HG03045 (cell line): ENCODE results near the gene SH3BGRL3.
"Not testable (repeated sequence)": the region's sequence is repeated elsewhere in the genome, so short reads cannot be mapped to it uniquely, and the experiment has no call there.

Experiments used
- ATAC-seq: cut with Tn5 transposase; IDR thresholded peaks from one replicate; pipeline ENCODE4 v1.9.1; 2021; ENCODE audit warnings: mild to moderate bottlenecking, moderate library complexity; ENCODE audit not compliant: unreplicated experiment

Gene SH3BGRL3

DNA sequence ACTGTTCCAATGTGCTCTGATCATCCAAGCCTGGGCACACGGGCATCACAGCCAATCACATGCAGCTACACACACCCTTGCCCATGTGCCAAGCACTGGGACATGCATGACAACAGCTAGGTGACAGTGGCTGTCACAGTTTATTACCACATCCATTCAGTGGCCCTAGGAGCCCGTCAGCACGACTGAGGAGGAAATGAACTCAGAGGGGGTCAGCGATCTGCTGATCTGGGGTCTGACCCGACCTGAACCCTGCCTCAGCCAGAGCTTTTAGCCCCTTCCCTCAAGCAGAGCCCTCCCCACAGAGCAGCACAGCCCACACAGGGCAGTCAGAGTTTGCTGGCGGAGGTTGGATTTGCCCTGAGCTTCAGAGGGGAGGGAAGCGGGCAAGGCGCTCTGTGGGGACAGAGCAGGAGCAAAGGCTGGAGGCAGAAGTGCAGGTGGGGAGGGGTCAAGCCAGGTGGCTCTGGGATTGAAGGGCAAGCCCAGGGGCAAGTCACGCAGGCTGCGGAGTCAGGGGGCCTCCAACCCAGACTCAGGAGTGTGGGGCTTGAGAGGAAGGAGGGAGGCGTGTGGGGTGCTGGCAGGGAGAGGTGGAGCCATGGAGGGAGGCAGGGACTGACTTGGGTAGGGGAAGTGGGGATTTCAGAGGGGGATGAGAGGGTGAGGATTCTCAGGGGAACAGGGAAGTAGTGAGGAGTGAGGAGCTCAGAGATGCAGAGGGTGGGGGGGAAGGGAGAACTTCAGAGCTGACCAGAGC is 10.4 kb downstream of the SH3BGRL3 start:
- no peak for ATAC-seq

DNA sequence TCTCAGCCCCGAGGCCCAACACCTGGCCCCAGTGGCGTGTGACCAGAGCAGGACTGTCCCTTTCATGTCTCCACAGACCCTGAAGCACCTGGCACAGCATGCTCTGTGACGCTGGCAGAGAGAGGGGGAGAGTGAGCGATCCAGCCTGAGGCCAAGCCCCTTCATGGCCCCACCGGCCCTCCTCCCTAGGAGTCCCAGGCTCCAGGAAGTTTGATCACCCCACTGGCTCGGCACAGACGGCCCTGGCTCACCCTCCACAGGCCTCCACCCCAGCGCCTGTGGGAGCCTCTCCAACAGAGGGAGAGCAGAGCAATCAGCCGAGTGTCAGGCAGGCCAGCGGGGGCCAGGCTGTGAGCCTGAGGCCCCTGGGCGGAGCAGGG is 11.0 kb downstream of the SH3BGRL3 start:
- ATAC-seq = no peak

DNA sequence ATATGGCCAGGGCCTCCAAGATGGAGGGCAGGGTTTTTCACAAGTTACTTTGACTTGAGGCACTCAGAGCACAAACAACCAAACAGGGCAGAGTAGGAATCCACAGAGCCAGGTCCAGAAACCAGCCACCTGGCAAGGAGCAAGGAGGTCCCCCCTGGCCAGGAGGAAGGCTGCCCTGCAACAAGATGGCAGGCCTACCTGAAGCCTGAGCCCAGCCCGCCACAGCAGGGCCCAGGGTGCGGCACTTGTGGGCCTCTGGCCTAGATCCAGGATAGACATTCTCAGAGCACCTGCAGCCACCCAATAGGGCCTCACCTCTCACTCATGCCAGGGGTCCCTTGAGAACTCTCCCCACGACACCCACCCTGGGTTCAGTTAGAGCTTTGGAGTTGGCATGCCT is 11.5 kb downstream of the SH3BGRL3 start:
- no peak for ATAC-seq

DNA sequence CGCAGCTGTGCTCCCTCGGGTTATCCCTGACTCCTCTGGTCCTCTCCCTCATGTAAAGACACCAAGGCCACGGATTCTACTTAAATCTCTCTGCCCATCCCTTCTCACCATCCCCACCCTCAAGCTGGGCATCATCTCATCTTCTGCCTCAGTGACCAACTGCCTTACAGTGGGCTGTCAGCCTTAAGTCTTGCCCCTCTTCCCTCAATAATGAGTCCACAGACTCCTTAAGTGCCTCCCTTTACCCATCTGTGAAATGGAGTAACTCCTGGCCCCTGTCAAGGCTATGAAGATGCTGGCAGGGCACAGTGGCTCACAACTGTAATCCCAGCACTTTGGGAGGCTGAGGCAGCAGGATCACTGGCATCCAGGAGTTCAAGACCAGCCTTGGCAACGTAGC is 12.1 kb downstream of the SH3BGRL3 start:
- ATAC-seq = no peak

DNA sequence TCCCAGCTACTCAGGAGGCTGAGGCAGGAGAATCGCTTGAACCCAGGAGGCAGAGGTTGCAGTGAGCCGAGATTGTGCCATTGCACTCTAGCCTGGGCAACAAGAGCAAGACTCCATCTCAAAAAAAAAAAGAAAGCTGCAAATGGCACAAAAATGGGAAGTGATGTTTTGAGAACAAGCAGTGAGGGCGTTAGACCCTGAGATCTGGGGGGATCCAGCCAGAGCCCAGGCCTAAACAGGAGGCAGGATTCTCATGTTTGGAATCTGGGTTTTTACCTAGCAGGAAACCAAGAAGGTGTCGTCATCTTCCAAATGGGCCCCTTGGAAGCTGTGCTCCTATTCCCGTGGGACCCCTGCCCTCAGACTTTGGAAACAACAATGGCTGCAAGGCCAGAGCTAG is 12.8 kb downstream of the SH3BGRL3 start:
- not testable (repeated sequence) for ATAC-seq

DNA sequence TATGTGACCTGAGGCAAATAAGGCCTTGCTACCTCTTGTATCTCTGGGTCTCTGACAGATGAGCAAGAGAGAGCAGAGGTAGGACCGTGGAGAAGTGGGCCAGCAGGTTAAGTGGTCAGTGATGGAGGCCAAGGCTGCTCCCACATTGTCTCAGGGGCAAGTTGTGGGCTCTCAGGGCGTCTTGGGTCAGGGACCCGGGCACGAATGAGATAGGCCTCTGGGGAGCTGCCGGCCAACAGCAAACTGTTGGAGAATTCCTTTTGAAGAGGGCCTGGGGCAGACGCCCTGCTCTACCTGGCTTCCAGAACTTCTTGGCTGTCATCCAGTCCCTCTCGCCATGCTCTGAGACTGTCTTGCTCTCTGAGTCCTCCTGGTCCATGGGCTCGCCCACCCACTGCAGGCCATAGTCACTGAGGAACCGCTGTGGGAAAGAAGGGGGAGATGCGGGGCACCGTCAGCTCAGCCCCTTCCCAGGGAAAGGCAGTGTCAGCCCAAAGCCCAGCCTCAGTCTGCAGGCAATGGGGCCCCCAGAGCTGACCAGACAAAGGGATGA is 14.1 kb downstream of the SH3BGRL3 start:
- ATAC-seq = no peak

DNA sequence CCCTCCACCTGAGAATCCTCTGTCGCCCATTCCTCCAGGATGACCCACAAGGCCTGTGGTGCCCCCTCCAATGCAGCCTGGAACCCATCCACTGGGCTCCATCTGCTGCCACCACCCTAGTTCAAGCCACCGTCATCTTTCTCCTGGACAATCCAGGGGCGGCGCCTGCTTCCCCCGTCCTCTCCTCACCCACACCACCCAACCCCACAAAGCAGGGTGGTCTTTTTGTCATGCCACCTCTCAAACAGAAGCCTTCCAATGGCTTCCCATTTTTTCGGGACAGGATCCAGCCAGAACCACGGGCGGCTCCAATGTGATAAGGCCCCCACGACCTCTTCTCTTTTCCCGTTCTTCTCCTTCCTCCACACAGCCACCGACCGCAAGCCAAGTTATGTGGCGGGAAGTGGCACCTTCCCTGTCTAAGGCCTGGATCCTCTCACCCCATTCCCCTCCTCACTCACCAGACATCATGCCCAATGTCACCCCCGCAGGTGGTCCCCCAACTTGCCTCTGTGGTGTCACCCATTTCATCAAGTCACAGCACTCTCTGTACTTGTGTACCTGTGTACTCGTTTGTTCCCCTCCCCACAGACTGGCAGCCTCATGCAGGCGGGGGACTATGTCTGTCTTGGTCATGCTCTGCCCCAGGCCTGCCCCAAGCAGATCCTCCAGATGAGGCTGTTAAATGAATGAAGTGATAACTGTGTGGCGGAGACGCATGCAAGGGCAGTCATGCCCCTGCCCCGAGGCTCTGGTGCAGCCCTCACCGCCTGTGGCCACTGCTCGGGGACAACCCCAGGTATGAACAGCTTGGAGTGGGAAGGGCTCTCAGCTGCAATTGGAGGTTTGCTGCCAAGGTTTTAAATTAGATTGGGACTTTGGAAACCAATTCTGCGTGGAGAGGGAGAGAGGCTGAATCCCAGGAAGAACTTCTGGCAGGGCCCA is 15.6 kb downstream of the SH3BGRL3 start:
- ATAC-seq = no peak

DNA sequence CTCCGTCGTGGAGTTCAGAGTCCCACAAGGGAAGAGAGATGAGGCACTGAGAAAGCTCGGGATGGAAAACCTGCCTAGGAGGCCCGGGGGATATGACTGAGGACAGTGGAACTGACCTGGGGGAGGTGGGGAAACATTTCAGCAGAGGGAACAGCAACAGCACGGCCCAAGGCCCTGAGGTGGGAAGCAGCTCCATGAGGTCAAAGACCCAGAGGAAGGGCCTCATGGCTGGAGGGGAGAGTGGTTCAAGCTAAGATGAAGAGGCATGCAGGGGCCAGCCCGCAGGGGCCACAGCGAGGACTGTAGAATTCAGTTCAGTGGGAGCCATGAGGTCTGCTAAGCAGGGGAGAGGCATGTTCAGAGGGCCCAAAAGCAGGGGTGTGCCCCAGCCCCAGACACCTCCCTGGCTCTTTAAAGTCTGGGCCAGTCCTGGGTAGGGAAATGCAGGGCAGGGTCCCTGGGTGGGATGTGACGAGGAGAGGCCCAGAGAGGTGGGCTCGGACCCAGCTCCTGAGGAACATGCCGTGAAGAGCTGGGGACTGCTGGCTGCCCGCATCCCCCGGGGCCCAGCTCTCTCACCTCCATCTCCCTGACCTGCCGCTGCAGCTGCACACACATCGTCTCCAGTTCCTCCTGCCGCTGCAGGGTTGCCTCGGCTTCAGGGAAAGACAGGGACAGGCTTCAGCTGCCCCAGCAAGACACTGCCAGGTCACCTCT is 16.6 kb downstream of the SH3BGRL3 start:
- no peak for ATAC-seq

DNA sequence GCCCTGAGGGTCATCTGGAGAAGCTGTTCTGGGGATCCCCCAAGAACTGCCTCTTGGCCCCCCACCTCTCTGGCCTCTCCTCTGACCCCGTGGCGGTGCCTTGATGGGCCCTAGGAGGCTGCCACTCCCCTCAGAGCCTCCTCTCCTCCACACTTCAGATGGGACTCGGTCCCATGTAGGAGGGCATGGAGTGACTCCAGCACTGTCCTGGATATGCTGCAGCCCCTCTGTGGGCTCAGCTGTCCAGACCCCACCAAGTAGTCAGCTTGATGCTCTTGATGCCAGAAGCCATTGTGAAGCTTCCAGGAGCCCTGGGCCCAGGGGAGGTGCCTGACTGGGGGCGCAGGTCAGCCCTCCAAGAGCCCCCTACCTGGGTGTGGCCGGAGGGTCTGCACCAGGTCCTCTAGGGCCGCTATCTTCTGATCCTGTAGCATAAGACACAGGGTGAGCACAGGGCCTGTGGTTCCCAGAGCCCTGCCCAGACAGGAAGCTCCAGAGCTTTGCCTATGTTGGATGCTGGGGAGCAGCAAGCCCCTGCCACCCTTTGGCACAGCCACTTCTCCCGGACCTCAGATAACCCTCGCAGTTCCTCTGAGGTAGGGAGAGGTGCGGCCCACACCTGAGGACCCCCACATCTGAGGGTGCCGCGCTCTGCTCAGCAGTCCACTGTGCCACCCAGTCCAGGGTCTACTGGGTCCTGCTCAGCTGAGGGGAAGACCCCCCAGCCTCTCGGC is 17.3 kb downstream of the SH3BGRL3 start:
- ATAC-seq = no peak

DNA sequence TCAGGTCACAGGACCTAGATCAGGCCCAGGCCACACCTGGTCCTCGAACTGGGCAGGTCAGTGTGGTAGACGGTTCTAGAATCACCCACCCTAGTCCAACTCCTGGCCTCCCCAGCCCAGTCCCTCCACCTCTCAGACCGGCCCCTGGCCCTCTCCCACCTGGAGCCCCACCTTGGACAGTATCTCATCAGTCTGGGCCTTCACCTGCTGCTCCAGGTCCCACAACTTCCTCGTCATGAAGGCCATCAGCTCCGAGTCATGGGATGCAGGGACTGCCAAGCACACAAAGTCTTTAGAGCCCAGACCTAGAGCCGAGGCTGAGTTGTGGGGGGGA is 17.9 kb downstream of the SH3BGRL3 start:
- no peak for ATAC-seq

DNA sequence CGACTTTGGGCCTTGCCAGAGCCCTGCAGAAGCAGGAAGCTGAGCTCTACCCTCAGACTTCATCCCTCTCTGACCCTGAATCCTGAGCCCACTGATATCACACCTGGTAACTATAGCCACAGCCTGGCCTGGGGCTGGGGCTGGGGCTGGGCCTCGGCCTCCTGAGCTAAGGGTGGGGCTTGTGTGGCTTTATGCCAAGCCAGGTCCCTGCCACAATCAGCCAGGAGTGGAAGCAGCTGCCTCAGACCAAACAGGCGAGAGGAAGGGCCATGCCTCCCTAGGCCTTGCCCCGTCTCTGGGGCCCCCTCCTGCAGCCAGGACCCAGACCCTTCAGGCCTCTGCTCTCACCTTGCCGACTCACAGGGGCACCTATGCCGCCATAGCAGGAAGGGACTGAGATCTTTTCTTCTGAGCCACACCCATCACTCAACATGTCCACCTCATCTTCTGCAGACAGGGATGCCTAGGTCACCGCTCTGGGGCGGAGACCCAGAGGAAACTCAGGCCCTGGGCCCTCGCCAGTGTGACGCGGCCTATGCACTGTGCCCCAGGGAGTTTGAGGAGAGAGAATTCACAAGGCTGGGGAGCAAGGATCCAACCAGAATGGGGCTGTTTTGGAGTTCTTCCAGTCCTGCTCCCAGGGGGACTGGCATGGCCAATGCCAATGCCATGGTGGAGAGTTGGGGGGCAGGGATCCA is 20.8 kb downstream of the SH3BGRL3 start:
- ATAC-seq = no peak

DNA sequence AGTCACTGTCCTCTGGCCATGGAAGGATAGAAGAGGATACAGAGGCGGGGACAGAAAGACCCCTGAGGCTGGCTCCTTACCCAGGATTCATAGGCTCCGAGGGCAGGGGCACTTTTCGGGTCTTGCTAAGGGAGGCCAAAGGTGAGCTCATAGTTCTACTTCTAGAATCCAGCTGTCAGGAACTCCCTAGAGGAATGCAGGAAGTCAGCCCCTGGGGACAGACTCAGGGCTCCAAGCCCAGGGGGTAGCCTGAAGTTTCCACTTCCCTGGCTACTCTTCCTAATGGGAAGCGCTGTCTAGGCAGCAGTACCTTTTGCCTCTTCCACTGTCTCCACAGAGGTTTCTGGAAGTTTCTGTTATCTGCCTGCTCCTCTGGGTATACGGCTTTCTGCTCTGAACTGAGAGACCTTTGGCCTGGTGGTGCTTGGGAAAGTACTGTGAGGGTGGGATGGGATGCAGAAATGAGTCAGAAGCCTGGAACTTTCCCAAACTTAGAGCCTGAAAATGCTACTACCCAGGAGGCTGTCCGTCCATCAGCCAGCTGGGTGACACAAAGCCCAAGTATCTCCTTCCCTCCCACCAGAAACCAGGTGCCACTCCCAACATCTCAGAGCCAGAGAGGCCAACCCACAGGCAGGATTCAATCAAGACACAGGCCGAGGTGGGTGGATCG is 23.0 kb downstream of the SH3BGRL3 start:
- no peak for ATAC-seq

DNA sequence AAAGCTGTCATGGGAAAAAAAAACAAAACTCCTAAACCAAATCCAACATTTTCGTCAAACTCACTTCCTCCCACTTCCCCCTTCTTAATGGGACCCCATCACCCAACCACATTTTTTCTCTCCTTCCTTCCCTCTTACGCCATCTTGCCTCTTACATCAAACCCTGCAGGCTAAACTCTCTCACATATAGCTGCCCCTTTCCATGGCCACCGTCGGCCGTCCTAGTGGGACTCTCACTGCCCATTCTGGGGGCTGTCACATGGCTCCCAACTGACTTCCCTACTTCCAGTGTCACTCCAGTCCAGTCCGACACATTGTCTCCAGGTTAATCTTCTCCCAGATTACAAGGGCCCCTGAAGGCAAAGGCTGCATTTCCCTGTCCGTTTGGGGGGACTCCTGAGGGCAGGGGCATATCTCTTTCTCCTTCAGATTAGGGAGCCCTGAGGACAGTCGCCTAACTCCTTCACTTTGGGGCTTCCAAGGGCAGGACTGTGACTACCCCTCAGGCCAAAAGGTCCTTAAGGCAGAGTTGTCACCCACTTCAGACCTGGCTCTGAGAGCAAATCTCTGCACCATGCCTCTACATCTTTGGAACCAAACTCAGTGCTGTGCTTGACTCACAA is 25.9 kb downstream of the SH3BGRL3 start:
- no peak for ATAC-seq

DNA sequence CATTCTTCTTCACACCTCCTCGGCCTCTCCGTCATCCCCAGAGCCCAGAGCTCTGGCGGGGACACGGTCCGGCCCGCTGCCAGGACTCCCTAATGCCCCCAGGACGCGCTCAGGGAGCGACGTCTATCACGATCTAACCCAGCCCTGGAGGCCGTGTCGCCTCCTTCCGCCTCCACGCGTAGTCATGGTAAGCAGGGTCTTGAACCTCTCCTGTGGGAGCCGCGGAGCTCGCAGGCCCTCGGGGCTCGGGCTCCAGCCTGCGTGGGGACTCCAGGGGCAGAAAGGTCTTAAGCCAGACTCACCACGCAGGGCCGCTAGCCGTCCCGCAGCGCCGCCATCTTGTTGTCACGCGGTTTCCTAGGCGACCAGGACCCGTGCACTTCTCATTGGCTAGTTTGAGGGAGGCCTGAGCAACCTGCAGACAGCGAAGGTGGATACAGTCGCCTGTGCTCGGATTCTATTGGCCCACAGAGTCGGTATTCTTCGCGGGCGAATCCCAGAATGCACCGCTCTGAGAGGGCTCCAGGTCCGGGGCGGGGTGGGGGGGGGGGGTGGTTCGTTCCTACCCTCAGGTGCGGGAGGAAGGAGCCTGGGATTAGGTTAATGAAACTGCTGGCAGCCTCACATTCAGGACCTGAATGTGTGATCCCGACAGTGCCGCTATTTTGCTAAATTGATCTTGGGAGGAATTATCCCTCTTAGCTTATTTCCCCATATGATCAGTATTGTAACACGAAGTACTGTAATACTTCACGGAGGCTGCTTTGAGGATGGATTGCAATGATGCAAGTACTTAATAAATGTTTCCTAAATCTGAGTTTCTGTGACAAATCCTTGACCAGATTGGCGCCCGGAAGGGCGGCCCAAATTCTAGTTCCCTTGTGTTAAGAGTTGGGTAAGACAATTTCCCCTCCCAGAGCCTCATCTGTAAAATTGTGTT is 26.7 kb downstream of the SH3BGRL3 start, which contains the start of gene UBXN11:
Gene UBXN11 (minus strand): TSS at position 347 of the 940 bp plus-strand sequence. CDS start 3,753 bp downstream, outside the sequence.
- peak; percentile 97 for ATAC-seq

DNA sequence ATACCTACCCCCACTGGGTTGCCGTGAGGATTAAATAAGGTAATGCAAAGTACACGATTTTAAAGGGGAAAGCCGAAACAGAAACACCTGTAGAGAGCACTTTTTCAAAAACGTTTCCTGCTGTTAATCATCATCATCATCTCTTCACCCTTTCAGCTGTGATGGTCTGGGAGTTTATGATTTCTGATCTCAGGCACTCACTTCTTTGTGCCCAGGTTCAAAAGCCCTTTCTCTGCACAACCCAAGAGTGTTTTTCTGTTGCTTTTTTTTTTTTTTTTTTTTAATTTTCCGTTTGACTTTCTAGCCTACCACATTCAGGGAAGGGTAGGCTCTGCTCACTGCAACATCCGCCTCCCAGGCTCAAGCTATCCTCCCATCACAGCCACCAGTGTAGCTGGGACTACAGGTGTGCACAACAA is 27.5 kb downstream of the SH3BGRL3 start:
- ATAC-seq = no peak

DNA sequence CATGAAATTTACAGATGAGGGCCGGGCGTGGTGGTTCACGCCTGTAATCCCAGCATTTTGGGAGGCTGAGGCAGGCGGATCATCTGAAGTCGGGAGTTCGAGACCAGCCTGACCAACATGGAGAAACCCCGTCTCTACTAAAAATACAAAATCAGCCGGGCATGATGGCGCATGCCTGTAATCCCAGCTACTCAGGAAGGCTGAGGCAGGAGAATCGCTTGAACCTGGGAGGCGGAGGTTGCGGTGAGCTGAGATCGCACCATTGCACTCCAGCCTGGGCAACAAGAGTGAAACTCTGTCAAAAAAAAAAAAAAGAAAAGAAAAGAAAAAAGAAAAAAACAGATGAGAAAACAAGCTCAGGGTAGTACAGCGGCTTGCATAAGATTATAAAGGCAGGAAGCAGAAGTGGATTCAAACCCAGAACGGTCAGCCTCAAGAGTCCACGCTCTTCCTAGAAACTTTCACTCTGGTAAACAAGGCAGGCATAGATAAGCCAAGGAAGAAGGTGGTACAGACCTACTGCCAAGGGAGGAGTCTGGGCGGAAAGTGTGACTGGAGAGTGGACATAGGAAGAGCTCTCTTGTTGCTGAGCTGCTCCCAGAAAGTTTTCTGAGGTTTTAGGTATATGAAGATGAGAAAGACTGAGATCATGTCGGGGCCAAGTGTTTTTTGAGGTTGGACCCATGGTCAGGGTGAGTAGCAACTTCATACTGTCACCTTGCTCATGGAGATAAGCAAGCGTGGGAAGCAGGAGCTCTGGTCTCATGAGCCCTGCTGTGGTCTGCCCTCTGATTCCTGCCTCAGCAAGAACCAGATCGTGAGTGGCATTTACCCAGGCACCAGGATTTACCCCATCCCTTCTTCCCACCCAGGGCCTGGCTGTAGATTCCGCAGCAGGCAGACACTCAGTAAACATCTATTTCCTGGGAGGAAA is 28.3 kb downstream of the SH3BGRL3 start:
- not testable (repeated sequence) for ATAC-seq

DNA sequence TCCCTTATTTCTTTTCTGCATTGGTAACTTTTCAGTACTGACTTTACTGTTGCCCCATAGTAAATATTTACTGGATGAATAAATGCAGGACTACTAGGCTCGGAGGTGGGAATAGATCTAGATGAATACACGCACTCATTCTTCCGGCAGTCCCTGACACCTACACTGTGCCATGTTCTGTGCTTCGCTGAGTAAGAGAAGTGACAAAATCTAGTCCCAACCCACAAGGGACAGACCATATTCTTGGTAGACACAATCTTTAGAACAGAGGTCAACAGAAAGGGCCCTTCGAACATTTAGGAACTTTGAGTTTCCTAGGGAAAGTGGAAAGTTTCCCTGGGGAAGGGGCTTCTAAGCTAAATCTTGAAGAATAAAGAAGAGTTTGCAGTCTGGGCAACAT is 34.6 kb downstream of the SH3BGRL3 start:
- no peak for ATAC-seq
